ENCODE data around the gene CCM2.

The CCM2 gene

GRCh38 chr7:44969701-44970522 lies 30.1 kb upstream of the CCM2 start:
- Histone ChIP-seq H3K36me3 (ENCODE audit: control insufficient read depth, insufficient read depth, low read length) (no peaks in the 10 kb centered on the region), H3K4me3 (ENCODE audit: low read depth, low read length) (no peak overlapping the region), H3K9me3 (ENCODE audit: control insufficient read depth, insufficient read depth, low read depth, low read length) (no peaks in the 10 kb centered on the region), H3K4me1 (ENCODE audit: control insufficient read depth, insufficient read depth, low read length) (no peaks in the 10 kb centered on the region), H3K27ac (ENCODE audit: low read depth, low read length) (no peak overlapping the region), H3K27me3 (ENCODE audit: control insufficient read depth, insufficient read depth, low read length) (no peaks in the 10 kb centered on the region; the same call in 1 of the 2 replicates), H3K9ac (ENCODE audit: low read length) (no peak overlapping the region)

GRCh38 chr7:44970523-44971051 lies 29.4 kb upstream of the CCM2 start:
- Histone ChIP-seq H3K4me1 (ENCODE audit: control insufficient read depth, insufficient read depth, low read length) (no peaks in the 10 kb centered on the region), H3K27me3 (ENCODE audit: control insufficient read depth, insufficient read depth, low read length) (no peaks in the 10 kb centered on the region; the same call in 1 of the 2 replicates), H3K36me3 (ENCODE audit: control insufficient read depth, insufficient read depth, low read length) (no peaks in the 10 kb centered on the region), H3K9me3 (ENCODE audit: control insufficient read depth, insufficient read depth, low read depth, low read length) (no peaks in the 10 kb centered on the region), H3K9ac (ENCODE audit: low read length) (no peak overlapping the region), H3K27ac (ENCODE audit: low read depth, low read length) (no peak overlapping the region), H3K4me3 (ENCODE audit: low read depth, low read length) (no peak overlapping the region)

GRCh38 chr7:44971188-44971901 lies 28.7 kb upstream of the CCM2 start:
- no peak overlapping the region for H3K27ac ChIP-seq (ENCODE audit: low read depth, low read length)
- no peaks in the 10 kb centered on the region; the same call in 1 of the 2 replicates for H3K27me3 ChIP-seq (ENCODE audit: control insufficient read depth, insufficient read depth, low read length)
- H3K4me3 ChIP-seq (ENCODE audit: low read depth, low read length) = no peak overlapping the region
- no peaks in the 10 kb centered on the region for H3K4me1 ChIP-seq (ENCODE audit: control insufficient read depth, insufficient read depth, low read length)
- no peak overlapping the region for H3K9ac ChIP-seq (ENCODE audit: low read length)
- H3K9me3 ChIP-seq (ENCODE audit: control insufficient read depth, insufficient read depth, low read depth, low read length) = no peaks in the 10 kb centered on the region
- H3K36me3 ChIP-seq (ENCODE audit: control insufficient read depth, insufficient read depth, low read length) = no peaks in the 10 kb centered on the region

GRCh38 chr7:44971902-44972441 lies 28.0 kb upstream of the CCM2 start:
- Histone ChIP-seq H3K27ac (ENCODE audit: low read depth, low read length) (no peak overlapping the region), H3K9ac (ENCODE audit: low read length) (no peak overlapping the region), H3K4me3 (ENCODE audit: low read depth, low read length) (no peak overlapping the region), H3K9me3 (ENCODE audit: control insufficient read depth, insufficient read depth, low read depth, low read length) (no peaks in the 10 kb centered on the region), H3K4me1 (ENCODE audit: control insufficient read depth, insufficient read depth, low read length) (no peaks in the 10 kb centered on the region), H3K27me3 (ENCODE audit: control insufficient read depth, insufficient read depth, low read length) (no peaks in the 10 kb centered on the region; the same call in 1 of the 2 replicates), H3K36me3 (ENCODE audit: control insufficient read depth, insufficient read depth, low read length) (no peaks in the 10 kb centered on the region)

GRCh38 chr7:44972562-44972961 lies 27.4 kb upstream of the CCM2 start:
- no peaks in the 10 kb centered on the region; the same call in 1 of the 2 replicates for H3K27me3 ChIP-seq (ENCODE audit: control insufficient read depth, insufficient read depth, low read length)
- H3K27ac ChIP-seq (ENCODE audit: low read depth, low read length) = no peak overlapping the region
- H3K9ac ChIP-seq (ENCODE audit: low read length) = no peak overlapping the region
- H3K36me3 ChIP-seq (ENCODE audit: control insufficient read depth, insufficient read depth, low read length) = no peaks in the 10 kb centered on the region
- no peak overlapping the region for H3K4me3 ChIP-seq (ENCODE audit: low read depth, low read length)
- H3K4me1 ChIP-seq (ENCODE audit: control insufficient read depth, insufficient read depth, low read length) = no peaks in the 10 kb centered on the region
- H3K9me3 ChIP-seq (ENCODE audit: control insufficient read depth, insufficient read depth, low read depth, low read length) = no peaks in the 10 kb centered on the region

- Histone ChIP-seq H3K9ac (ENCODE audit: low read length) (no peak overlapping the region), H3K27me3 (ENCODE audit: control insufficient read depth, insufficient read depth, low read length) (no peaks in the 10 kb centered on the region; the same call in 1 of the 2 replicates), H3K27ac (ENCODE audit: low read depth, low read length) (no peak overlapping the region), H3K36me3 (ENCODE audit: control insufficient read depth, insufficient read depth, low read length) (peaks cover 6% of the 10 kb centered on the region; the same call in 1 of the 2 replicates), H3K4me3 (ENCODE audit: low read depth, low read length) (no peak overlapping the region), H3K9me3 (ENCODE audit: control insufficient read depth, insufficient read depth, low read depth, low read length) (no peaks in the 10 kb centered on the region), H3K4me1 (ENCODE audit: control insufficient read depth, insufficient read depth, low read length) (no peaks in the 10 kb centered on the region)
Observed at GRCh38 chr7:44973610-44974401, 26.2 kb upstream of the CCM2 start.

- Histone ChIP-seq H3K27me3 (ENCODE audit: control insufficient read depth, insufficient read depth, low read length) (no peaks in the 10 kb centered on the region; the same call in 1 of the 2 replicates), H3K27ac (ENCODE audit: low read depth, low read length) (no peak overlapping the region), H3K36me3 (ENCODE audit: control insufficient read depth, insufficient read depth, low read length) (peaks cover 7% of the 10 kb centered on the region; the same call in 1 of the 2 replicates), H3K4me1 (ENCODE audit: control insufficient read depth, insufficient read depth, low read length) (no peaks in the 10 kb centered on the region), H3K4me3 (ENCODE audit: low read depth, low read length) (no peak overlapping the region), H3K9ac (ENCODE audit: low read length) (no peak overlapping the region), H3K9me3 (ENCODE audit: control insufficient read depth, insufficient read depth, low read depth, low read length) (no peaks in the 10 kb centered on the region)
Observed at GRCh38 chr7:44974549-44974948, 25.5 kb upstream of the CCM2 start.

GRCh38 chr7:44975331-44976039 lies 24.5 kb upstream of the CCM2 start:
- Histone ChIP-seq H3K27ac (ENCODE audit: low read depth, low read length) (no peak overlapping the region), H3K9me3 (ENCODE audit: control insufficient read depth, insufficient read depth, low read depth, low read length) (no peaks in the 10 kb centered on the region), H3K27me3 (ENCODE audit: control insufficient read depth, insufficient read depth, low read length) (no peaks in the 10 kb centered on the region; the same call in 1 of the 2 replicates), H3K36me3 (ENCODE audit: control insufficient read depth, insufficient read depth, low read length) (peaks cover 12% of the 10 kb centered on the region; the same call in 1 of the 2 replicates), H3K4me1 (ENCODE audit: control insufficient read depth, insufficient read depth, low read length) (no peaks in the 10 kb centered on the region), H3K9ac (ENCODE audit: low read length) (no peak overlapping the region), H3K4me3 (ENCODE audit: low read depth, low read length) (no peak overlapping the region)

GRCh38 chr7:44976040-44976745 lies 23.8 kb upstream of the CCM2 start:
- Histone ChIP-seq H3K9me3 (ENCODE audit: control insufficient read depth, insufficient read depth, low read depth, low read length) (no peaks in the 10 kb centered on the region), H3K4me1 (ENCODE audit: control insufficient read depth, insufficient read depth, low read length) (no peaks in the 10 kb centered on the region), H3K27ac (ENCODE audit: low read depth, low read length) (no peak overlapping the region), H3K9ac (ENCODE audit: low read length) (no peak overlapping the region), H3K36me3 (ENCODE audit: control insufficient read depth, insufficient read depth, low read length) (peaks cover 18% of the 10 kb centered on the region; the same call in 1 of the 2 replicates), H3K27me3 (ENCODE audit: control insufficient read depth, insufficient read depth, low read length) (no peaks in the 10 kb centered on the region), H3K4me3 (ENCODE audit: low read depth, low read length) (no peak overlapping the region)
